CD4-positive, alpha-beta T cell (primary cell): ENCODE measurements around the gene ARID4B. TPM values are rescaled to one million over a fixed set of nuclear protein-coding genes. Genes with fewer than 3 reads are reported as not detected.
A peak's percentile ranks its signal among the peaks of the same experiment; 100 is the strongest.
"Not testable (repeated sequence)": the region's sequence is repeated elsewhere in the genome, so short reads cannot be mapped to it uniquely, and the experiment has no call there.

Experiments
- ATAC-seq: fragments of 200-7000 bp; cut with Tn5 transposase; one replicate; pipeline ENCODE4 v1.10.0; 2022; ENCODE audit warnings: mild to moderate bottlenecking; ENCODE audit not compliant: poor library complexity
- CTCF ChIA-PET: fragments of 350-600 bp; sonication (Branson Sonifier 250); formaldehyde crosslinking; loops from one replicate; lab custom pipeline; 2021; ENCODE audit warnings: antibody characterized with exemption, inconsistent platforms; lab: Charles Lee
- POLR2A ChIA-PET: fragments of 350-600 bp; sonication (Branson Sonifier 250); formaldehyde crosslinking; loops from one replicate; lab custom pipeline; 2021; ENCODE audit warnings: antibody characterized with exemption, inconsistent platforms; lab: Charles Lee
- DNase-seq, 14 experiments: peaks; one replicate each; pipeline ENCODE4 v3.0.0-alpha.2; 2013 to 2020; ENCODE audit warnings: mixed read lengths in 2 of 14
- H3K27ac ChIP-seq, 2 donors: one replicate each; pipeline versions ENCODE4 v1.5.1 to v1.7.0; 2013; ENCODE audit warnings: low read length in 2 of 2, low read depth in 1 of 2, mild to moderate bottlenecking in 1 of 2
- H3K27me3 ChIP-seq, 2 experiments: 1 replicate in 1 of 2; 2 replicates in 1 of 2; pipeline versions ENCODE4 v1.6.1 to v1.7.0; 2013; ENCODE audit warnings: low read length in 2 of 2, control low read depth in 1 of 2, mild to moderate bottlenecking in 1 of 2, moderate library complexity in 1 of 2; ENCODE audit not compliant: insufficient read depth in 2 of 2, control insufficient read depth in 1 of 2
- H3K36me3 ChIP-seq: one replicate; pipeline ENCODE4 v1.6.1; 2013; ENCODE audit warnings: low read length, control low read depth; ENCODE audit not compliant: insufficient read depth
- H3K4me1 ChIP-seq: one replicate; pipeline ENCODE4 v1.6.1; 2013; ENCODE audit warnings: low read length, control low read depth; ENCODE audit not compliant: insufficient read depth
- H3K4me3 ChIP-seq: one replicate; pipeline ENCODE4 v1.5.1; 2013; ENCODE audit warnings: mild to moderate bottlenecking, low read length, moderate library complexity
- H3K9me3 ChIP-seq, 2 experiments: 1 replicate in 1 of 2; 2 replicates in 1 of 2; pipeline versions ENCODE4 v1.6.1 to v1.7.0; 2013; ENCODE audit warnings: low read length in 2 of 2, mild to moderate bottlenecking in 2 of 2, control low read depth in 1 of 2, moderate library complexity in 1 of 2; ENCODE audit not compliant: control insufficient read depth in 1 of 2, insufficient read depth in 1 of 2
- H3K27ac Mint-ChIP-seq: one replicate; pipeline ENCODE4 v1.8.0; 2020; ENCODE audit warnings: mixed read lengths
- H3K27me3 Mint-ChIP-seq: one replicate; pipeline ENCODE4 v1.8.0; 2021; ENCODE audit warnings: mixed read lengths
- H3K36me3 Mint-ChIP-seq: one replicate; pipeline ENCODE4 v1.8.0; 2021; ENCODE audit warnings: low read depth, mixed read lengths
- H3K4me1 Mint-ChIP-seq: one replicate; pipeline ENCODE4 v1.8.0; 2021; ENCODE audit warnings: low read depth, mixed read lengths
- H3K4me3 Mint-ChIP-seq: one replicate; pipeline ENCODE4 v1.8.0; 2020; ENCODE audit warnings: mild to moderate bottlenecking, mixed read lengths
- H3K9me3 Mint-ChIP-seq: one replicate; pipeline ENCODE4 v1.8.0; 2020; ENCODE audit warnings: mixed read lengths
- CTCF ChIP-seq: fragments of 200-600 bp; IDR thresholded peaks from one replicate; pipeline ENCODE4 v1.8.0; 2022; ENCODE audit warnings: antibody characterized with exemption, mild to moderate bottlenecking
- intact Hi-C, 2 experiments: fragments of 100-400 bp; cut with DNase I in 1 of 2; cut with micrococcal nuclease in 1 of 2; formaldehyde crosslinking; loops; one replicate each; pipeline versions ENCODE4 v1.15.1 to v1.9.0; 2023 to 2025; cut with DNase I, micrococcal nuclease
- total RNA-seq, 174 experiments: library from RNA in 2 of 174; stranded (reverse) in 2 of 174; gene quantifications; one replicate each; pipeline ENCODE4 v1.2.3 and lab custom pipeline; 2021 to 2026

ARID4B gene
- total RNA-seq, 2 experiments from 2014 or later = 127 to 130 TPM

- H3K4me3 ChIP-seq = no peak overlapping the region
- H3K4me1 Mint-ChIP-seq = no peaks in the 10 kb centered on the region
- no peak overlapping the region for H3K4me3 Mint-ChIP-seq
- DNase-seq (no peak), ATAC-seq (no peak)
- H3K27ac ChIP-seq = no peak overlapping the region
- no peak for TF ChIP-seq CTCF
- H3K36me3 ChIP-seq = peaks cover 85% of the 10 kb centered on the region
- H3K27me3 ChIP-seq = no peaks in the 10 kb centered on the region
- intact Hi-C loops = no loop called here
- no peak overlapping the region for H3K27ac Mint-ChIP-seq
- ChIA-PET POLR2A (interaction anchor here (1.6 kb wide), 1 partner anchor 64 kb away, joined by 6 read pairs; the partner anchor contains the start of gene RBM34), CTCF (interaction anchor here (0.9 to 2.6 kb wide), 4 partner anchors 27 to 190 kb away, joined by 3 to 6 read pairs (median 4); partner anchors contain the start of gene RBM34)
- H3K9me3 ChIP-seq = no peaks in the 10 kb centered on the region
- H3K9me3 Mint-ChIP-seq = no peaks in the 10 kb centered on the region
- H3K36me3 Mint-ChIP-seq = peaks cover 83% of the 10 kb centered on the region
- H3K27me3 Mint-ChIP-seq = no peaks in the 10 kb centered on the region
- no peaks in the 10 kb centered on the region for H3K4me1 ChIP-seq
Observed at GRCh38 chr1:235225299-235225698, 102.7 kb downstream of the ARID4B start.

GRCh38 chr1:235221653-235222375, 106.2 kb downstream of the ARID4B start:
- TF ChIP-seq CTCF = no peak
- Histone ChIP-seq H3K36me3 (peaks cover 66% of the 10 kb centered on the region), H3K4me1 (no peaks in the 10 kb centered on the region), H3K27ac (no peak overlapping the region), H3K27me3 (no peaks in the 10 kb centered on the region), H3K4me3 (no peak overlapping the region), H3K9me3 (no peaks in the 10 kb centered on the region)
- DNase-seq = no peak
- H3K27me3 Mint-ChIP-seq = no peaks in the 10 kb centered on the region
- ChIA-PET CTCF (interaction anchor here (0.7 to 1.1 kb wide), 3 partner anchors 10 to 32 kb away, joined by 3 to 4 read pairs (median 3); no protein-coding TSS in a partner anchor), POLR2A (interaction anchor here (0.8 kb wide), 1 partner anchor 15 kb away, joined by 3 read pairs; no protein-coding TSS in a partner anchor)
- no peaks in the 10 kb centered on the region for H3K9me3 Mint-ChIP-seq
- intact Hi-C loops = no loop called here
- H3K27ac Mint-ChIP-seq = no peak overlapping the region
- peaks cover 11% of the 10 kb centered on the region for H3K4me1 Mint-ChIP-seq
- H3K36me3 Mint-ChIP-seq = peaks cover 91% of the 10 kb centered on the region
- H3K4me3 Mint-ChIP-seq = no peak overlapping the region
- no peak for ATAC-seq

- H3K36me3 Mint-ChIP-seq = peaks cover 86% of the 10 kb centered on the region
- no peaks in the 10 kb centered on the region for H3K4me1 ChIP-seq
- POLR2A ChIA-PET = no interaction called here
- peaks cover 24% of the 10 kb centered on the region for H3K36me3 ChIP-seq
- H3K9me3 ChIP-seq = no peaks in the 10 kb centered on the region
- peaks cover 29% of the 10 kb centered on the region for H3K4me1 Mint-ChIP-seq
- H3K27me3 ChIP-seq = no peaks in the 10 kb centered on the region
- ATAC-seq = peak; percentile 43
- no peak for DNase-seq
- H3K27ac Mint-ChIP-seq = no peak overlapping the region
- H3K4me3 ChIP-seq = no peak overlapping the region
- intact Hi-C loops = loop anchor here in 1 of 2 experiments (5.0 kb wide), 1 partner anchor 33 kb away; no protein-coding TSS in a partner anchor
- H3K4me3 Mint-ChIP-seq = no peak overlapping the region
- CTCF ChIA-PET = no interaction called here
- H3K27ac ChIP-seq = no peak overlapping the region
- no peaks in the 10 kb centered on the region for H3K27me3 Mint-ChIP-seq
- no peaks in the 10 kb centered on the region for H3K9me3 Mint-ChIP-seq
- TF ChIP-seq CTCF = no peak
Observed at GRCh38 chr1:235215453-235215852, 112.5 kb downstream of the ARID4B start.

- peaks cover 24% of the 10 kb centered on the region for H3K36me3 ChIP-seq
- H3K4me1 ChIP-seq, H3K4me3 Mint-ChIP-seq, H3K27me3 ChIP-seq, H3K4me3 ChIP-seq, H3K27ac ChIP-seq, ATAC-seq, POLR2A ChIA-PET, H3K27me3 Mint-ChIP-seq, H3K9me3 Mint-ChIP-seq, H3K27ac Mint-ChIP-seq, DNase-seq, H3K9me3 ChIP-seq, CTCF ChIA-PET: not testable (repeated sequence)
- intact Hi-C loops = loop anchor here in 1 of 2 experiments (5.0 kb wide), 1 partner anchor 33 kb away; no protein-coding TSS in a partner anchor
- Mint-ChIP-seq H3K4me1 (peaks cover 29% of the 10 kb centered on the region), H3K36me3 (peaks cover 86% of the 10 kb centered on the region)
Observed at GRCh38 chr1:235214962-235215361, 113.0 kb downstream of the ARID4B start.
